ENCODE data around the gene RXRB.

DNA sequence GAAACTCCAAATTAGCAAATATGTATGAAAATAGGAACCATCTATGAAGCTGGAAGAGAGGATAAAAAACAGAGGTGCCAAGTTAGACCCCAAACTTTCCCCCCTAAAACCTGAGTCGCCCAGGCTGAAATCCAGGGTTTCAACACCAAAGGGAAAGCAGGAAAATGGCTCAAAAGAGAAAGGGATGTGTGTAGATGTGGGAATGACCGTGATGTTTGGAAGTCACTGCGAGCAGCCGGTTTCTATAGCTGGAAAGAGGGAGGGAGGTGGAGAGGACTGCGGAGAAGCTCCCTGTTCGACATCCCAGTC lies 12.3 kb upstream of the RXRB start:
- TF ChIP-seq, protein P1, sequence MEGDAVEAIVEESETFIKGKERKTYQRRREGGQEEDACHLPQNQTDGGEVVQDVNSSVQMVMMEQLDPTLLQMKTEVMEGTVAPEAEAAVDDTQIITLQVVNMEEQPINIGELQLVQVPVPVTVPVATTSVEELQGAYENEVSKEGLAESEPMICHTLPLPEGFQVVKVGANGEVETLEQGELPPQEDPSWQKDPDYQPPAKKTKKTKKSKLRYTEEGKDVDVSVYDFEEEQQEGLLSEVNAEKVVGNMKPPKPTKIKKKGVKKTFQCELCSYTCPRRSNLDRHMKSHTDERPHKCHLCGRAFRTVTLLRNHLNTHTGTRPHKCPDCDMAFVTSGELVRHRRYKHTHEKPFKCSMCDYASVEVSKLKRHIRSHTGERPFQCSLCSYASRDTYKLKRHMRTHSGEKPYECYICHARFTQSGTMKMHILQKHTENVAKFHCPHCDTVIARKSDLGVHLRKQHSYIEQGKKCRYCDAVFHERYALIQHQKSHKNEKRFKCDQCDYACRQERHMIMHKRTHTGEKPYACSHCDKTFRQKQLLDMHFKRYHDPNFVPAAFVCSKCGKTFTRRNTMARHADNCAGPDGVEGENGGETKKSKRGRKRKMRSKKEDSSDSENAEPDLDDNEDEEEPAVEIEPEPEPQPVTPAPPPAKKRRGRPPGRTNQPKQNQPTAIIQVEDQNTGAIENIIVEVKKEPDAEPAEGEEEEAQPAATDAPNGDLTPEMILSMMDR (IDR thresholded peaks at IDR 0.05) = no peak
- no peak for TF ChIP-seq POLR2A (IDR thresholded peaks at IDR 0.05)
- TF ChIP-seq POLR2AphosphoS5 (IDR thresholded peaks at IDR 0.05; ENCODE audit: insufficient read depth in 1 of 2, low read depth in 1 of 2) = no peak
